SK-N-SH (cell line): ENCODE measurements around the gene OCSTAMP. TPM values are rescaled to one million over a fixed set of nuclear protein-coding genes. Genes with fewer than 3 reads are reported as not detected.

ENCODE experiments used
- CTCF ChIA-PET: fragments of 300-600, 350-600 bp; formaldehyde crosslinking; extraction: SDS; loops from one replicate; lab custom pipeline; 2021; lab: Yijun Ruan, JAX
- POLR2A ChIA-PET: fragments of 350-600 bp; sonication (Branson Sonifier 250); formaldehyde crosslinking; extraction: SDS; loops from one replicate; lab custom pipeline; 2020; ENCODE audit warnings: antibody characterized with exemption, inconsistent platforms; lab: Yijun Ruan, JAX
- DNase-seq: peaks from one replicate; pipeline ENCODE4 v3.0.0; 2012
- H2AFZ ChIP-seq: fragments of 200-600 bp; sonication (generic); 2 replicates; pipeline ENCODE4 v1.8.1; 2016; ENCODE audit warnings: antibody characterized with exemption, mild to moderate bottlenecking, low read depth
- H3F3A ChIP-seq: fragments of 200-600 bp; sonication (generic); replicated peaks from 2 replicates; pipeline ENCODE3; 2016; ENCODE audit warnings: antibody characterized with exemption, mild to moderate bottlenecking; ENCODE audit not compliant: insufficient read depth
- H3K27ac ChIP-seq, 2 experiments: fragments of 200-500 bp in 1 of 2; fragments of 200-600 bp in 1 of 2; sonication (Bioruptor generic) in 1 of 2; sonication (generic), shearing (Covaris generic) in 1 of 2; 2 replicates each; pipeline versions ENCODE4 v1.5.1 to v1.6.1; 2014 to 2016; ENCODE audit warnings: low read depth in 2 of 2, inconsistent platforms in 1 of 2, low read length in 1 of 2, mild to moderate bottlenecking in 1 of 2, mixed read lengths in 1 of 2
- H3K27me3 ChIP-seq: fragments of 200-600 bp; sonication (generic), shearing (Covaris generic); 2 replicates; pipeline ENCODE4 v1.6.1; 2016; ENCODE audit warnings: mixed run types; ENCODE audit not compliant: insufficient read depth
- H3K36me3 ChIP-seq, 2 experiments: fragments of 200-500 bp in 1 of 2; fragments of 200-600 bp in 1 of 2; sonication (Bioruptor generic) in 1 of 2; sonication (generic) in 1 of 2; replicated peaks in 1 of 2; 2 replicates each; pipeline versions ENCODE3 to v1.5.1; 2014 to 2016; ENCODE audit warnings: low read length in 1 of 2, mild to moderate bottlenecking in 1 of 2; ENCODE audit not compliant: insufficient read depth in 2 of 2, control insufficient read depth in 1 of 2
- H3K4me1 ChIP-seq, 2 experiments: fragments of 200-500 bp in 1 of 2; fragments of 200-600 bp in 1 of 2; sonication (Bioruptor generic) in 1 of 2; sonication (generic), shearing (Covaris generic) in 1 of 2; 2 replicates each; pipeline versions ENCODE4 v1.5.1 to v1.6.1; 2014 to 2016; ENCODE audit warnings: low read depth in 1 of 2, low read length in 1 of 2, mixed run types in 1 of 2; ENCODE audit not compliant: insufficient read depth in 2 of 2, control insufficient read depth in 1 of 2
- H3K4me2 ChIP-seq: fragments of 200-600 bp; sonication (generic), shearing (Covaris generic); 2 replicates; pipeline ENCODE4 v1.6.1; 2017; ENCODE audit warnings: mixed run types
- H3K4me3 ChIP-seq, 2 experiments: fragments of 200-500 bp in 1 of 2; fragments of 200-600 bp in 1 of 2; sonication (Bioruptor generic) in 1 of 2; sonication (generic), shearing (Covaris generic) in 1 of 2; 2 replicates each; pipeline versions ENCODE4 v1.5.1 to v1.8.1; 2014 to 2016; ENCODE audit warnings: low read depth in 2 of 2, inconsistent platforms in 1 of 2, low read length in 1 of 2, mild to moderate bottlenecking in 1 of 2, mixed read lengths in 1 of 2, moderate library complexity in 1 of 2
- H3K79me2 ChIP-seq: fragments of 200-600 bp; sonication (generic); 2 replicates; pipeline ENCODE4 v1.8.1; 2017; ENCODE audit warnings: mild to moderate bottlenecking; ENCODE audit not compliant: insufficient read depth
- H3K9ac ChIP-seq: fragments of 200-600 bp; sonication (generic); 2 replicates; pipeline ENCODE4 v1.6.1; 2017; ENCODE audit warnings: mixed run types
- H3K9me2 ChIP-seq: fragments of 200-600 bp; sonication (generic); 2 replicates; pipeline ENCODE4 v1.6.1; 2017; ENCODE audit warnings: mixed run types
- H3K9me3 ChIP-seq: fragments of 200-600 bp; sonication (generic); 2 replicates; pipeline ENCODE4 v1.6.1; 2017; ENCODE audit warnings: mixed run types, mild to moderate bottlenecking, moderate library complexity
- H4K20me1 ChIP-seq: fragments of 200-600 bp; sonication (generic); 2 replicates; pipeline ENCODE4 v1.6.1; 2017; ENCODE audit warnings: mild to moderate bottlenecking, mixed run types; ENCODE audit not compliant: insufficient read depth
- CHD2 ChIP-seq: fragments of 150-350 bp; IDR thresholded peaks from 2 replicates; pipeline ENCODE4 v1.6.1; 2018; ENCODE audit warnings: low read length; ENCODE audit not compliant: partially characterized antibody
- ELF1 ChIP-seq: IDR thresholded peaks from 2 replicates; pipeline ENCODE4 v1.4.0; 2012
- FOSL2 ChIP-seq: IDR thresholded peaks from 2 replicates; pipeline ENCODE4 v1.4.0; 2012; ENCODE audit warnings: low read depth, mild to moderate bottlenecking, moderate library complexity, borderline replicate concordance
- GABPA ChIP-seq: IDR thresholded peaks from 2 replicates; pipeline ENCODE4 v1.4.0; 2012; ENCODE audit warnings: low read depth, mild to moderate bottlenecking
- JUND ChIP-seq: IDR thresholded peaks from 2 replicates; pipeline ENCODE4 v1.4.0; 2012
- NFIC ChIP-seq: IDR thresholded peaks from 2 replicates; pipeline ENCODE4 v1.4.0; 2012; ENCODE audit warnings: borderline replicate concordance
- PBX3 ChIP-seq: IDR thresholded peaks from 2 replicates; pipeline ENCODE4; 2012
- POLR2AphosphoS5 ChIP-seq: IDR thresholded peaks from 2 replicates; pipeline ENCODE4 v1.6.1; 2012; ENCODE audit warnings: low read depth, low read length
- RCOR1 ChIP-seq: fragments of 150-350 bp; IDR thresholded peaks from 2 replicates; pipeline ENCODE4 v1.6.1; 2017; ENCODE audit warnings: antibody characterized with exemption, low read length
- RFX5 ChIP-seq: IDR thresholded peaks from 2 replicates; pipeline ENCODE4 v1.6.1; 2012; ENCODE audit warnings: mild to moderate bottlenecking, improper control_type of control experiment, low read length
- SIN3A ChIP-seq: IDR thresholded peaks from 2 replicates; pipeline ENCODE4 v1.6.1; 2012; ENCODE audit warnings: low read depth, mild to moderate bottlenecking, low read length, moderate library complexity, borderline replicate concordance
- TCF12 ChIP-seq: IDR thresholded peaks from 2 replicates; pipeline ENCODE4 v1.4.0; 2012
- WGBS: methylation state at CpG from one replicate; pipeline ENCODE4 v1.1.6; 2017; ENCODE audit warnings: low lambda C conversion rate; 5-methylcytosine and 5-hydroxymethylcytosine counted together
- polyA plus RNA-seq, 3 experiments: library from polyadenylated mRNA; depleted of rRNA; stranded (reverse); fragments of >200 nt; gene quantifications; 2 replicates each; pipeline ENCODE4 v1.2.3, GENCODE V29; 2012

Gene OCSTAMP
- polyA plus RNA-seq, 1 of the 3 experiments (the other 2 are of a cell fraction), result not detected

GRCh38 chr20:46566125-46566524, 15.7 kb upstream of the OCSTAMP start (continued):
- no peak for TF ChIP-seq PBX3

GRCh38 chr20:46564241-46564957, 13.9 kb upstream of the OCSTAMP start:
- WGBS, result 74% methylated on average over 7 of the region's 7 CpGs
- Histone ChIP-seq H3K27ac (no peak overlapping the region), H3K4me3 (no peak overlapping the region), H3K79me2 (no peaks in the 10 kb centered on the region), H3K9me2 (no peaks in the 10 kb centered on the region), H3K27me3 (no peaks in the 10 kb centered on the region), H3F3A (no peaks in the 10 kb centered on the region), H3K9me3 (no peaks in the 10 kb centered on the region), H2AFZ (no peak overlapping the region), H3K36me3 (no peaks in the 10 kb centered on the region), H3K9ac (no peak overlapping the region), H3K4me2 (no peak overlapping the region), H3K4me1 (peaks cover 0 to 27% of the 10 kb centered on the region in 2 experiments; a peak in 1 of 4 replicates), H4K20me1 (no peaks in the 10 kb centered on the region)
- DNase-seq, result no peak
- POLR2A ChIA-PET, result no interaction called here
- CTCF ChIA-PET, result interaction anchor here (1.2 to 2.0 kb wide), 4 partner anchors 12 to 116 kb away, joined by 3 to 8 read pairs (median 4); no protein-coding TSS in a partner anchor
- no peak for TF ChIP-seq SIN3A
- TF ChIP-seq RCOR1, result no peak
- TF ChIP-seq TCF12, result no peak
- no peak for TF ChIP-seq CHD2
- no peak for TF ChIP-seq PBX3
- no peak for TF ChIP-seq POLR2AphosphoS5
- TF ChIP-seq NFIC, result no peak
- no peak for TF ChIP-seq GABPA
- no peak for TF ChIP-seq RFX5
- TF ChIP-seq ELF1, result no peak
- TF ChIP-seq FOSL2, result no peak

- POLR2A ChIA-PET, result no interaction called here
Observed at GRCh38 chr20:46563860-46564221, 13.4 kb upstream of the OCSTAMP start.

More at GRCh38 chr20:46563860-46564221, 13.4 kb upstream of the OCSTAMP start:
- no peaks in the 10 kb centered on the region for H3K9me2 ChIP-seq
- no peak overlapping the region for H2AFZ ChIP-seq
- TF ChIP-seq JUND, result no peak
- DNase-seq, result no peak
- H3K27ac ChIP-seq, result no peak overlapping the region
- CTCF ChIA-PET, result interaction anchor here (1.2 to 2.0 kb wide), 2 partner anchors 31 to 117 kb away, joined by 3 to 8 read pairs; no protein-coding TSS in a partner anchor
- H3F3A ChIP-seq, result no peaks in the 10 kb centered on the region
- H3K4me3 ChIP-seq, result no peak overlapping the region
- H3K27me3 ChIP-seq, result no peaks in the 10 kb centered on the region
- no peaks in the 10 kb centered on the region for H4K20me1 ChIP-seq
- H3K4me2 ChIP-seq, result no peak overlapping the region
- H3K36me3 ChIP-seq, result no peaks in the 10 kb centered on the region
- H3K9ac ChIP-seq, result no peak overlapping the region
- H3K4me1 ChIP-seq, result peaks cover 0 to 23% of the 10 kb centered on the region in 2 experiments; a peak in 1 of 4 replicates
- H3K9me3 ChIP-seq, result no peaks in the 10 kb centered on the region
- WGBS, result 60% methylated on average over 1 of the region's 2 CpGs
- no peaks in the 10 kb centered on the region for H3K79me2 ChIP-seq
